G401 (cell line): ENCODE measurements around the gene GPD2. TPM values are rescaled to one million over a fixed set of nuclear protein-coding genes. Genes with fewer than 3 reads are reported as not detected.

Source experiments
- DNase-seq: peaks from one replicate; pipeline ENCODE4 v3.0.0-alpha.2; 2015; ENCODE audit warnings: low spot score
- in situ Hi-C: cut with HindIII; loops from 2 replicates; pipeline ENCODE4 v1.10.0; 2016; ENCODE audit warnings: low sequenced_read_pairs, mixed read lengths
- total RNA-seq: library from RNA; depleted of rRNA; stranded (reverse); fragments of >200 nt; shearing (Covaris generic); gene quantifications from 2 replicates; pipeline ENCODE4 v1.2.3, GENCODE V29; 2014; rRNA removed

GPD2 gene
- total RNA-seq, 1 experiment from 2014 or later, result 9.9 TPM

DNA sequence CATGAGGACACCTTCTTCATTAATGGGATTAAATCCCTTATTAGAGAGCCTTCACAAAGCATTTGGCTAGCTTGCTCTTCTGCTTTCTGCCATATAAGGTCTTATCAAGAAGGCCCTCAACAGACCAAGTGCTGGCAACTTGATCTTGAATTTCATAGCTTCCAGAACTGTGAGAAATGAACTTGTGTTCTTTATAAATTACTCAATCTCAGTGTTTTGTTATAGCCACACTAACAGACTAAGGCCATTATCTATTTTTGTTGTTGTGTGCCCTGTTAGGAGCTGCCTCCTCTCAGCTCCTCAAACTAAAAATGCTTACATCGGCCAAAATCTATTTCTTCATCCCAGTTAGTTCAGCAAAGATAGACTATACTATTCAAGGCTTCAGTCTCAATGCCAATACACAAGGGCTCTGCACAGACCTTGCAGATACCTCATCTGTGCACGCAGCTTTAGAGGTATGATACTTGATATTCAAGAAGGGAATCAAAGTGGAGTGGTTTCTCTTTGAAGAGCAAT, 182.9 kb downstream of the GPD2 start:
- no peak for DNase-seq
- in situ Hi-C loops, result no loop called here

DNA sequence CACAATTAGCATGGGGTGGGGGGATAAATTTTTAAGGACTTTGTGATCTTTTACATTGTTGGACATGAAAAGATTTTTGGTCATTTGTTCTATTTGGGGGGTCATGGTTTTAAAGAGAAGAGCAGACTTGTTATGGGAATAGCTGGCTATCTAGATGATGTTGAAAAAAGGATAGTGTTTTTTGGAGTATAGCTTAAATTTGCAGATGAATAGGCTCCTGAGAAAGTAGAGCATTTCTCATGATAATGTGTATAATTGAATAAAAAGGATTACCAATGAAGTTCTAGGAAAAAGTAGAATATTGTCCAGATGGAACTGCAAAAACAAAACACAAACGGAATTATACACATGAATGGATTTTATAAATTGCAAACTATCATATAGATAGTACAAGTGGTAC, 186.3 kb downstream of the GPD2 start:
- in situ Hi-C loops, result no loop called here
- no peak for DNase-seq

DNA sequence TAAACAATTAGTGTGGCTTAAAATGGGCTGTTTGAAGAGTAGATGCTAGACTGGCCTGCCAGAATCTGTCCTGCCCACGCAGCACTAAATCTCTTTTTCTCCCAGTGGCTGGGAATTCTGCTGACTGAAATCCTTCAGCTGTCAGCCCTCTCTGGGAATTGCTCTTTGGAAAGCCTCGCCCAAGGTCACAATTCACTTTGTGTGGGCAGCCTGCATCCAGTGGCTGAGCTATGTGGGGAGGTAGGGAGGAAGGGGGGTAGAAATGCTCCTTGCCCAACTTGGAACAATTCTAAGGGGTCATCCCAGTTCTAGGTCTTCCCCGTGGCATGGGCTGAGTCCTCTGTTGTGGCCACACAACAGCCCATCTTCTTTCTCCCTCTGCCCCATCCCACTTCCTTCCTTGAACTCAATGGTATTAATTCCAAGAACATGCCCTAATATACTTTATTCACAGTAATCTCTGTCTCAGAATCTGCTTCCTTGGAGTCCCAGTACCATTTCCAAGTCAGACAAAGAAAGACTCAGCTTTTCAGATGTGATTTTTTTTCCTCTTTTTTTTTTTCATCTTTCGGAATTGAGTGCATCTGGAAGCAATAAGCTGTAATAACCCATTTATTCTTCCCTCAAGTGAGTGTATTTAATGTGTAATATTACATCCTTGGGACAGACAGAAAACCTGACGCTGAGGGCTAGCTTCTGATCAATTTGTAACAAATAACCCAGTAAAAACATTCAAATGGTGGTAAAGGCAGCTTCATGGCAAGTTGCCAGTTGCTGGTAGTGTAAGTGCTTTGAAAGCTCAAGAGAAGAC, 189.4 kb downstream of the GPD2 start:
- in situ Hi-C loops, result no loop called here
- DNase-seq, result no peak

DNA sequence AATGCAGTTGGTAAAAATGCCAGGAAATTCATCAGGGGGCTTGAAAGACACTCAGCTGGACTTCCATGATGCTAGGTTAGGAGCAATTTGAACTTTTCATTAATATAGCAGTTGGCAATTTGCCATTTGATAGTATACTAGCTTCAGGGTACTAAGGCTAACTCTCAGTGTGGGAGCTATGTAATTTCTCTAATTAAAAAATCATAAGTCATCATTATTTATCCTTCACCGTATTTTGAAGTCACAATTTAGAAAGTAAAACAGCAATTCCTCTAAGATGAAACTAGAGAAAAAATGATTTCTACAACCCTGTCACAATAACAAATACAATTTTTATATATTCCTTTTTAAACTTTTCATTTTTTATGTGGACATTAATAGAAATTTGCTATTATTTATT, 190.8 kb downstream of the GPD2 start:
- in situ Hi-C loops, result no loop called here
- DNase-seq, result no peak

DNA sequence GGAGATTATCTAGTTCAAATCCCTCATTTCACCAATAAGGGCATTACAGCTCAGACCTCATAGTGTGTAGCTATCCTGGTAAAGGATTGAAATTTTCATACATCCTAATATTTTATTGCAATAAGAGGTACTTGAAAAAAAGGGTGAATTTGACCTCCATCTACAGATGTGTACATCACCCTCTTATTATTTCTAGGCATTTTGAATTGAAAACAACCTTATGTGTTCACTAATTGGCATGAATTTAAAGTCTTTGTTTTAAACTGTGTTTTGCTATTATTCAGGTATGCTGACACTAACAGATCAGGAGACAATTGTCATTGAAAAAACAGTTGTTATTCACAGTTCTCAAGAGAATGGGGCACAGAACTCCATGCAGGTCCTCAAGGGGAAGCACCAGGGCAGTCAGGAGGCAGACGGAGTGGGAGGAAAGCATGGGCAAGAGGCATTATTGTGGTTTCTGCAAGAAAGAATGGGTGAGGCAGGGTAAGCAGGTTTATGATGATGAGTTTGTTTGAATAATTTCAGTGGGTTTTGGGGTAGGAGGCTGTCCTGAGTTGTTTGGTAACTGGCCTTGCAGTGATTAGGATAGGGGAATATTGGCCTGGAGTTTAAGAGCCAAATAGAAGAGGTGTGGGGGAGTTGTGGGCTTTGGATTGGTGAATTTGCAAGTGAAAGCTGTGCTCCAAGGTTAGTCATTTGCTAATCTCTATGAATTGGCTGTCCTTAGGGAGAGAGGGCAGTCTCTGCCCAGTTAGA, 194.6 kb downstream of the GPD2 start:
- DNase-seq, result no peak

DNA sequence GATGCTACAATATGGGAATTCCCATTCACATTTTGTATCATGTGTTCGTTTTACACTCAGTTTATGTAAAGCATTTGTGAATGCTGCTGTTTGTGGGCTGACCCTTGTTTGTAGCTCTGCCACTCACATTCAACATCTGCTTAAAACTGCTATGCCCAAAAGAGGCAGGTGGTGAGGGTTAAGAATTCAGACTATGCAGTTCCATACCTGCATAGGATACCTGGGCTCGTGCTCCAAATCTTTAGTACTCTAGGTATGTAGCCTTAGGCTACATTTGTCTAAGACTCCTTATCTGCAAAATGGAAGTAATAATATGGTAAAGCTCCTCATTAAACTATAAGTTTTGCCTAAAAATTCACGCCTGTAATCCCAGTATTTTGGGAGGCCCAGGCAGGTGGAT, 199.5 kb downstream of the GPD2 start:
- in situ Hi-C loops, result no loop called here
- no peak for DNase-seq

More for the DNA sequence above, 194.6 kb downstream of the GPD2 start:
- in situ Hi-C loops, result no loop called here

Other genes with a start within 250 kb of the GPD2 start
- gene NR4A2, start 103.7 kb upstream of the GPD2 start, total RNA-seq, result not detected in 2 replicates